HG03064 (cell line): ENCODE data around the gene TENM3.

Experiments used
- ATAC-seq: cut with Tn5 transposase; IDR thresholded peaks from one replicate; pipeline ENCODE4 v1.9.1; 2021; ENCODE audit warnings: low read depth; ENCODE audit not compliant: unreplicated experiment

The TENM3 gene

GRCh38 chr4:182250446-182250845 lies 7.2 kb downstream of the TENM3 start:
- ATAC-seq: no peak

- ATAC-seq: no peak
Measured at GRCh38 chr4:182251116-182251515, 7.9 kb downstream of the TENM3 start.

GRCh38 chr4:182252220-182252619 lies 9.0 kb downstream of the TENM3 start:
- ATAC-seq: no peak

- no peak for ATAC-seq
Measured at GRCh38 chr4:182254026-182254780, 11.0 kb downstream of the TENM3 start.

- ATAC-seq: no peak
Measured at GRCh38 chr4:182255441-182256190, 12.4 kb downstream of the TENM3 start.

GRCh38 chr4:182257016-182257415 lies 13.8 kb downstream of the TENM3 start:
- ATAC-seq: no peak

GRCh38 chr4:182257503-182257902 lies 14.3 kb downstream of the TENM3 start:
- ATAC-seq: no peak

GRCh38 chr4:182258441-182259000 lies 15.3 kb downstream of the TENM3 start:
- no peak for ATAC-seq

- no peak for ATAC-seq
Measured at GRCh38 chr4:182261651-182262223, 18.5 kb downstream of the TENM3 start.

GRCh38 chr4:182263562-182263961 lies 20.4 kb downstream of the TENM3 start:
- ATAC-seq: no peak

- no peak for ATAC-seq
Measured at GRCh38 chr4:182264139-182264752, 21.0 kb downstream of the TENM3 start.

- ATAC-seq: no peak
Measured at GRCh38 chr4:182265881-182266280, 22.7 kb downstream of the TENM3 start.

GRCh38 chr4:182267048-182267447 lies 23.8 kb downstream of the TENM3 start:
- no peak for ATAC-seq

GRCh38 chr4:182268966-182269365 lies 25.8 kb downstream of the TENM3 start:
- ATAC-seq: no peak

- no peak for ATAC-seq
Measured at GRCh38 chr4:182271731-182272130, 28.5 kb downstream of the TENM3 start.

- no peak for ATAC-seq
Measured at GRCh38 chr4:182272151-182272550, 28.9 kb downstream of the TENM3 start.

GRCh38 chr4:182273191-182273935 lies 30.2 kb downstream of the TENM3 start:
- ATAC-seq: no peak

- ATAC-seq: no peak
Measured at GRCh38 chr4:182276210-182277109, 33.3 kb downstream of the TENM3 start.

GRCh38 chr4:182277377-182277776 lies 34.2 kb downstream of the TENM3 start:
- ATAC-seq: no peak
